DND-41 (cell line): ENCODE results near the gene HACD2.

Experiments
- CTCF ChIP-seq: IDR thresholded peaks from 2 replicates; pipeline ENCODE4 v1.5.1; 2012; ENCODE audit warnings: borderline replicate concordance, low read length, moderate library complexity, mild to moderate bottlenecking; ENCODE audit not compliant: poor library complexity, severe bottlenecking; ENCODE audit errors: extremely low read depth
- EZH2 ChIP-seq: IDR thresholded peaks from 3 replicates; pipeline ENCODE4 v1.6.1; 2012; ENCODE audit warnings: borderline replicate concordance, low read depth, mild to moderate bottlenecking, moderate library complexity, low read length, inconsistent platforms; ENCODE audit not compliant: severe bottlenecking

DNA sequence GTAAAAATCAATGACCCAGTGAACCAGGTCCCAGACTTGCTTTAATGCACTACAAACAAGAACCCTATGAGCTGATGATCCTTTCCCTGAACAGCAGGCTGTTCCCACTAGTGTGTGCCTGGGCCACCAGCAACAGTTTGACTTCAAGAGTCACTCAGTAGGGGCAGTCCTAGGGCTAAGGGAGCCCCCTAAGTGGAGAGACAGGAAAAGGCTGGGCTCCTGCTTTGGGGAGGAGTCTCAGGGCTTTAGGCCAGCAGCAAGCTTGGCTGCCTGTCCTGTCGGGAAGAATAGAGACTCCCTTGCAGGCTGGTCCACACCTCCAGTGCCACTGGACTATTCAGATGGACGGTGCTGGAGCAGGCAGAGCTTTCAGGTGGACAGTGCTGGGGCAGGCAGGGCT, 106.5 kb downstream of the HACD2 start:
- TF ChIP-seq EZH2 (no peak), CTCF (no peak)
